PFSK-1 (cell line): Measurements from ENCODE around the gene SYT11. TPM values are rescaled to one million over a fixed set of nuclear protein-coding genes. Genes with fewer than 3 reads are reported as not detected.

Source experiments
- FOXP2 ChIP-seq: optimal IDR thresholded peaks from 2 replicates; pipeline ENCODE3; 2011; ENCODE audit warnings: borderline replicate concordance, control low read depth, inconsistent platforms; ENCODE audit not compliant: insufficient read depth; ENCODE audit errors: extremely low read length, extremely low read depth
- POLR2AphosphoS5 ChIP-seq: IDR thresholded peaks from 2 replicates; pipeline ENCODE4 v1.6.1; 2012; ENCODE audit warnings: low read depth, mild to moderate bottlenecking, control low read depth, low read length, moderate library complexity
- SIN3A ChIP-seq: IDR thresholded peaks from 2 replicates; pipeline ENCODE4 v1.6.1; 2012; ENCODE audit warnings: mild to moderate bottlenecking, low read length, moderate library complexity, borderline replicate concordance; ENCODE audit not compliant: insufficient read depth
- TAF1 ChIP-seq: IDR thresholded peaks from 2 replicates; pipeline ENCODE4 v1.6.1; 2012; ENCODE audit warnings: low read length, control low read depth, borderline replicate concordance; ENCODE audit not compliant: insufficient read depth
- polyA plus RNA-seq: library from polyadenylated mRNA; unstranded; fragments of >200 nt; gene quantifications from one replicate; pipeline ENCODE4 v1.2.1, GENCODE V29; 2012; ENCODE audit warnings: low read depth, missing spikeins; ENCODE audit not compliant: insufficient read length
- TF ChIP-seq, protein P1 (sequence below), 2 experiments: IDR thresholded peaks; 2 replicates each; pipeline versions ENCODE4 v1.6.1 to v1.8.0; 2011 to 2012; ENCODE audit warnings: low read depth in 2 of 2, low read length in 2 of 2, control low read depth in 1 of 2, inconsistent platforms in 1 of 2, mild to moderate bottlenecking in 1 of 2, moderate library complexity in 1 of 2; ENCODE audit not compliant: insufficient read depth in 1 of 2

Gene SYT11
- 0.14 TPM for polyA plus RNA-seq

- TF ChIP-seq, protein P1, sequence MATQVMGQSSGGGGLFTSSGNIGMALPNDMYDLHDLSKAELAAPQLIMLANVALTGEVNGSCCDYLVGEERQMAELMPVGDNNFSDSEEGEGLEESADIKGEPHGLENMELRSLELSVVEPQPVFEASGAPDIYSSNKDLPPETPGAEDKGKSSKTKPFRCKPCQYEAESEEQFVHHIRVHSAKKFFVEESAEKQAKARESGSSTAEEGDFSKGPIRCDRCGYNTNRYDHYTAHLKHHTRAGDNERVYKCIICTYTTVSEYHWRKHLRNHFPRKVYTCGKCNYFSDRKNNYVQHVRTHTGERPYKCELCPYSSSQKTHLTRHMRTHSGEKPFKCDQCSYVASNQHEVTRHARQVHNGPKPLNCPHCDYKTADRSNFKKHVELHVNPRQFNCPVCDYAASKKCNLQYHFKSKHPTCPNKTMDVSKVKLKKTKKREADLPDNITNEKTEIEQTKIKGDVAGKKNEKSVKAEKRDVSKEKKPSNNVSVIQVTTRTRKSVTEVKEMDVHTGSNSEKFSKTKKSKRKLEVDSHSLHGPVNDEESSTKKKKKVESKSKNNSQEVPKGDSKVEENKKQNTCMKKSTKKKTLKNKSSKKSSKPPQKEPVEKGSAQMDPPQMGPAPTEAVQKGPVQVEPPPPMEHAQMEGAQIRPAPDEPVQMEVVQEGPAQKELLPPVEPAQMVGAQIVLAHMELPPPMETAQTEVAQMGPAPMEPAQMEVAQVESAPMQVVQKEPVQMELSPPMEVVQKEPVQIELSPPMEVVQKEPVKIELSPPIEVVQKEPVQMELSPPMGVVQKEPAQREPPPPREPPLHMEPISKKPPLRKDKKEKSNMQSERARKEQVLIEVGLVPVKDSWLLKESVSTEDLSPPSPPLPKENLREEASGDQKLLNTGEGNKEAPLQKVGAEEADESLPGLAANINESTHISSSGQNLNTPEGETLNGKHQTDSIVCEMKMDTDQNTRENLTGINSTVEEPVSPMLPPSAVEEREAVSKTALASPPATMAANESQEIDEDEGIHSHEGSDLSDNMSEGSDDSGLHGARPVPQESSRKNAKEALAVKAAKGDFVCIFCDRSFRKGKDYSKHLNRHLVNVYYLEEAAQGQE (IDR thresholded peaks at IDR 0.05; ENCODE audit: insufficient read depth in 1 of 2, low read depth in 2 of 2, low read length in 2 of 2), result no peak
- TF ChIP-seq POLR2AphosphoS5 (peak; percentile 50; the same call in 1 of the 2 replicates), TAF1 (0 out of 2 replicates have a peak, but pooled peaks have one; percentile 40), FOXP2 (no peak), SIN3A (no peak)
Measured at GRCh38 chr1:155859234-155859829, at the start of gene SYT11. Gene SYT11, plus strand, starts transcription at chr1:155859567. Its CDS starts 195 bp downstream, at chr1:155859762.

- TF ChIP-seq, protein P1 (IDR thresholded peaks at IDR 0.05; ENCODE audit: insufficient read depth in 1 of 2, low read depth in 2 of 2, low read length in 2 of 2), result no peak
- TF ChIP-seq TAF1 (no peak), SIN3A (no peak), FOXP2 (no peak), POLR2AphosphoS5 (no peak)
Measured at GRCh38 chr1:155812878-155813277, 46.5 kb upstream of the SYT11 start.

DNA sequence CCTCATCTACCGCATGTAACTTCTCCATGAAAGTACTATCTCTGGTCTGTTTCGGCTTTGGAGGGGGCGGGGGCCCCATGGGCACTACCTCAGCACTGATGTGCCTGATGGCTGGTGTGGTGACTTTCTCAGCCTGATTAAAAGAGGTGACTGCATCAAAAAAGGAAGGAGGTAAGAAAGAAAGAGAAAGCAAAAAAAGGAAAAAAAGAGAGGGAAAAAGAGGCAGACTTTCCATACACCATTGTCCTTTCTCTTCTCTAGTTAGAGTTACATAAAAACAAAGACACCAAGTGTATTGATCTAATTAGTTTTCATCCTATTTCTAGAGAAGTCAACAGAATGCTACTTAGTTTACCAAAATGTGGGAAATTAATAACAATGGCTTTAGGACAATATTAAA lies 45.7 kb upstream of the SYT11 start:
- TF ChIP-seq TAF1 (no peak), SIN3A (no peak), POLR2AphosphoS5 (no peak), FOXP2 (no peak)
- TF ChIP-seq, protein P1 (IDR thresholded peaks at IDR 0.05; ENCODE audit: insufficient read depth in 1 of 2, low read depth in 2 of 2, low read length in 2 of 2), result no peak

DNA sequence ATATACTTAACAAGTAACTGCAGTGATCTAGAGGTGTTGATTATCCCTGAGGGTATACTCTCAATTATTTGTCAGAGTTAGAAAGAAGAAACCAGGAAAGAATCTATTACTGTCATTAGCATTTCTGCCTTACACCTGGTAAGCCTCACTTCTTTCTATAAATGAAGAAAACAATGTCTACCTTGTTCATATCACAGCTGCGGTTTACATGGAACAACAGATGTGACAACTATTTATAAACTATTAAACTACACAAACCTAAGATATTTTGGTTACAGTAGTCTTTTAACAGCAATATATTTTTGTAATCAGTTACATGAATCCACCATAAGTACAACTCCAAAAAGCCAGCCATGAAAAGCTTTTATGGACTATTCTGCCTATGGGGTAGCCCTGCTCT lies 43.0 kb upstream of the SYT11 start:
- TF ChIP-seq FOXP2 (no peak), POLR2AphosphoS5 (no peak), SIN3A (no peak), TAF1 (no peak)
- TF ChIP-seq, protein P1 (IDR thresholded peaks at IDR 0.05; ENCODE audit: insufficient read depth in 1 of 2, low read depth in 2 of 2, low read length in 2 of 2), result no peak

DNA sequence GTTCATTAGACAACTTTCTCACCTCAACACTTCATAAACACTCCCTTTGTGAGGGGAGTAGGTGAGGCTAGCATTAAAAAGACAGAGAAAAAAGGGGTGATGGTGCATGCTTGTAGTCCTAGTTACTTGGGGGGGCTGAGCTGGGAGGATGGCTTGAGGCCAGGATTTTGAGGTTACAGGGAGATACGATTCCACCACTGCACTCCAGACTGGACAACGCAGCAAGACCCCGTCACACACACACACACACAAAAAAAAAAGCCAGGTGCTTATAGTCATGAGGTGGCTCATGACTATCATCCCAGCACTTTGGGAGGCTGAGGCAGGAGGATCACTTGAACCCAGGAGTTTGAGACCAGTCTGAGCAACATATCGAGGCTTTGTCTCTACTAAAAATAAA lies 31.9 kb upstream of the SYT11 start:
- TF ChIP-seq SIN3A (no peak), TAF1 (no peak), POLR2AphosphoS5 (no peak), FOXP2 (no peak)
- TF ChIP-seq, protein P1 (IDR thresholded peaks at IDR 0.05; ENCODE audit: insufficient read depth in 1 of 2, low read depth in 2 of 2, low read length in 2 of 2), result no peak
